GM13976 (cell line): ENCODE measurements around the gene LIMS1.

ENCODE experiments used
- DNase-seq: peaks from one replicate; pipeline ENCODE4 v3.0.0; 2012; ENCODE audit warnings: low spot score
- in situ Hi-C: fragments of 300-500 bp; cut with MboI; formaldehyde crosslinking; loops from one replicate; pipeline ENCODE4 v1.12.0; 2022; ENCODE audit warnings: low sequenced_read_pairs, mixed read lengths, inconsistent platforms; ENCODE audit not compliant: unreplicated experiment
- TF ChIP-seq, protein P1 (sequence below): IDR thresholded peaks from 2 replicates; pipeline ENCODE4 v1.5.1; 2012; ENCODE audit warnings: borderline replicate concordance, mild to moderate bottlenecking; ENCODE audit not compliant: insufficient read depth; ENCODE audit errors: extremely low read depth, missing control alignments, control extremely low read depth

Gene LIMS1

DNA sequence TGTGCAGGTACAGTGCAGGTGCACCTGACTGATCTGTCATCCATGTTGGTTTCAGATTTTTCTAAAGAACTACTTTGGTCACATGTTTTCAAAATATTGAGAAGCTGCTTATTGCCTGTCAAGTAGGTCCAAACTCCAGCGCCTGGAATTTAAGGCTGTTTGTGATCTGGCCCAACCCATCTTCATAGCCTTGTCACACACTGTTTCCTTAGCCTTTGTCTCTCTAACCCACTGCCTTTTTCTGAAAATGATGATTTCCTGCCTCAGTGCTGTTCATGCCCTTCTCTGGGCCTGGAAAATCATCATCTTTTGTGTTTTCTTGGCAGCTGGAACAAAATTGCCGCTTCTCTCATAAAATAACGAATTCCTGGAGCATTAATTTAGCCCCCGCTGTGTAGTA, 7.2 kb downstream of the LIMS1 start:
- in situ Hi-C loops = no loop called here
- no peak for DNase-seq
- TF ChIP-seq, protein P1, sequence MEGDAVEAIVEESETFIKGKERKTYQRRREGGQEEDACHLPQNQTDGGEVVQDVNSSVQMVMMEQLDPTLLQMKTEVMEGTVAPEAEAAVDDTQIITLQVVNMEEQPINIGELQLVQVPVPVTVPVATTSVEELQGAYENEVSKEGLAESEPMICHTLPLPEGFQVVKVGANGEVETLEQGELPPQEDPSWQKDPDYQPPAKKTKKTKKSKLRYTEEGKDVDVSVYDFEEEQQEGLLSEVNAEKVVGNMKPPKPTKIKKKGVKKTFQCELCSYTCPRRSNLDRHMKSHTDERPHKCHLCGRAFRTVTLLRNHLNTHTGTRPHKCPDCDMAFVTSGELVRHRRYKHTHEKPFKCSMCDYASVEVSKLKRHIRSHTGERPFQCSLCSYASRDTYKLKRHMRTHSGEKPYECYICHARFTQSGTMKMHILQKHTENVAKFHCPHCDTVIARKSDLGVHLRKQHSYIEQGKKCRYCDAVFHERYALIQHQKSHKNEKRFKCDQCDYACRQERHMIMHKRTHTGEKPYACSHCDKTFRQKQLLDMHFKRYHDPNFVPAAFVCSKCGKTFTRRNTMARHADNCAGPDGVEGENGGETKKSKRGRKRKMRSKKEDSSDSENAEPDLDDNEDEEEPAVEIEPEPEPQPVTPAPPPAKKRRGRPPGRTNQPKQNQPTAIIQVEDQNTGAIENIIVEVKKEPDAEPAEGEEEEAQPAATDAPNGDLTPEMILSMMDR = no peak

DNA sequence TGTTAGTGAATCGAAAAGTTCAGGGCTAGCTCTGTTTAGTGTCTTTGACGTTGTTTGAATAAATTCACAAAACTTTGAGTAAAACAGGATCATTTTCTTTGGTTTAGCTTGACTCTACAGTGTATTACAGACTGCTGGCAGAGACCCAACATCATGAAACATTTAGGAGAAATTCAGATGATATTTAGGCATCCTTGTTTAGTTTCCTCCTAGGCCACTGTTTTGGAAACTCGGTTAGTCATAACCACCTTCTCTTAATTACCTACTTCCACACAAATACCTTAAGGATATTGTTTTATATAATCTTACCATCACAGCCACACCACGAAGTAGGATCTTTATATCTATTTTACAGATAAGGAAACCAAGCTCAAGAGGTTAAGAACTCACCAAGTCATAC, 7.8 kb downstream of the LIMS1 start:
- TF ChIP-seq, protein P1 = no peak
- in situ Hi-C loops = no loop called here
- no peak for DNase-seq

DNA sequence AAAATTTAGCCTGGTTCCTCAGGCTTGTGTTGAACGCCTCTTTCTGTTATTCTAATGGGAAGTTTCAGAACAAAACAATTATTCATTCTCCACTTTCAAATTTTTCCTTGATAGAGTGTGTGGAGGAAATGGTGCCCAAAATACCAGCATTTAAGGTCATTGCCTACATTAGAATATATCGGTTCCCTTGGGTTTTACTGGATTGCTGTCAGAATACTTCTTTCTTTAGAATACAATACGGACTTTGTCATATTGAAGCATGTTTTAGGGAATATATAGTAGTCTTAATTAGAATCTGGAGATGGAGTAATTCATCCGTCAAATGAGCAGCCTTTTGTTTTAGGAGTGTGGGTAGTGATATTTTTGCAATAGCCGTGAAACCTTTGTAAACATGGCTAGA, 13.3 kb downstream of the LIMS1 start:
- in situ Hi-C loops = no loop called here
- TF ChIP-seq, protein P1 = no peak
- no peak for DNase-seq

DNA sequence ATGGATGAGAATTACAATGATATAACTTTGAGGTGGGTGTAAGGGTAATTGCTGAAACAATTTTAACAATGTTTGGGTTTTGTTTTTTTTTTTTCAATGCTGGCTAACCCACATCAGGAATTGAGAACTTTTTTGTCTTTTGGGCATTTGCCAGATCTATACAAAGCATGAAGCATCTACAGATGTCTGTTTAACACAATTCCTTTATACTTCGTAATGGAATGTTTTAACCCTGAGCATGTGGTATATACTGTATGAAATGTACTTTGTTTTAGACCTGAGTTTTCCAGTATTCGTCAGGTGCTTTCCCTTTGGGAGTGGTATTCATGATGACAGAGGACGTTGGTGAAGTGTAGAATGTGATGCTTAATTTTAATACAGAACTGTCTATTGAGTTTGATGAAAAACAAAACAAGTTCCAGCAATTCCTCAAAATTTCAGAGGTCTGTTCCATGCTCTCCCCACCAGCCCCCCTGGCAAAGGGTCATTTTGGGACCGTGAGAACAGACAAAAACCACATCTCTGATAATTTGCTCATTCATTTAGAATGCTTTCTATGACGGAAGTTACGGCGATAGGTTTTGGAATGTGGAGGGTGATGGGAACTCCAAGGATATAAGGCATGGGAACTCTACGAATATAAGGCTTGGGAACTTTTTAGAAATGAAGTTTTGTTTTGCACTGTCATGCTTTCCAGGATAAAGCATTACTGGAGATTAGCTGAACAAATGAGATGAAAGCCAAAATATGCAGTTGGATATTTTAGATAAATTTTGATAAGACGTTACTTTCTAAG, 14.1 kb downstream of the LIMS1 start:
- DNase-seq = no peak
- TF ChIP-seq, protein P1 = no peak
- in situ Hi-C loops = no loop called here

DNA sequence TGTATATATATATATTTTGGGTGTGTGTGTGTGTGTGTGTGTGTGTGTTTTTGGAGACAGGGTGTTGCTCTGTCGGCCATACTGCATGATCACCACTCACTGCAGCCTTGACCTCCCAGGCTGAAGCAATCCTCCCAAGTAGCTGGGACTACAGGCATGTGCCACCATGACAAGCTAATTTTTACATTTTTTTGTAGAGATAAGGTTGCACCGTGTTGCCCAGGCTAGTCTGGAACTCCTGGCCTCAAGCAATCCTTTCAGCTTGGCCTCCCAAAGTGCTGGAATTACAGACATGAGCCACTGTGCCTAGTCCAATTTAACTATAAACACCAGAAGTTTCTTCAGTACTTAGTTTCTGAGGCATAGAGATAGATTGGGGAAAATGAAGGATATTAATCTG, 18.3 kb downstream of the LIMS1 start:
- no peak for DNase-seq

DNA sequence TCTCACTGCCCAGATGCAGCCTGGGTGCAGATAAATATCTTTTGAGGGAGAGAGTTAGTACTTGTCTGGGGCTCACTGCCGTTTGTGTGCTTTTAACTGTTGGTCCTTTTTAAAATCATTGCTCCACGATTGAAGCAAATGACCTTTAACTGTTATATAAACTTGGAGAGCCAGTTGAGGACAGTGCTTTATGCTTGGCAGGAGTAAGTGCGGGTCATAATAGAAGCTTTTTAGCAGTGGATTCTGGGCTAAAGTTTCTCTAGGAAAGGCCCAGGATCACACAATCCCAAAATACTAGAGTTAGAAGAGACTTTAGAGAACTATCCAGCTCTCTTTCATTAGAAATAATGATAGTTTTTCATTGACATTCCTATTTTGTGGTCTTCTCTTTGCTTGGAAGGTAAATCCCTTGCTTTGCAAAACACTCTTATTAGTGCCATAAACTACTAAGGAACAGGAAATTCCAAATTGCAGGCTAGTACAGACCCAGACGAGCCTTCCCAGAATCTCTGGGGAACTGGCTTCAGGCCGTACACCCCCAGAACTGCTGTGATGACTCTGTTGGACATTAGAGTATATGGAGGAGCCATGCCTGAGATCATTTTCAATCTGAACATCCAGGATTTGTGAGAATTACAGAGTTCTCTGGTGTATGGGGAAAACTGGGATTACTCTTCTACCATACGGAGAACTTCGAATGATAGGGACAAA, 19.1 kb downstream of the LIMS1 start:
- no peak for DNase-seq
- TF ChIP-seq, protein P1 = no peak
- in situ Hi-C loops = no loop called here

More for the DNA sequence above, 18.3 kb downstream of the LIMS1 start:
- in situ Hi-C loops = no loop called here
- TF ChIP-seq, protein P1 = no peak
